OCI-LY7 (cell line): ENCODE data around the gene AGBL1.

Source experiments
- CTCF ChIP-seq: fragments of 200-600 bp; sonication (generic); conservative IDR thresholded peaks from 2 replicates; pipeline ENCODE4 v1.5.1; 2014; ENCODE audit warnings: mild to moderate bottlenecking, antibody characterized with exemption, low read length, moderate library complexity, mixed read lengths
- EZH2phosphoT487 ChIP-seq: fragments of 200-600 bp; sonication (generic); IDR thresholded peaks from 2 replicates; pipeline ENCODE4 v1.6.1; 2018; ENCODE audit warnings: low read depth, borderline replicate concordance, mild to moderate bottlenecking, mixed run types, antibody characterized with exemption, low read length, moderate library complexity, mixed read lengths

GRCh38 chr15:86609275-86609674 lies 529.6 kb downstream of the AGBL1 start:
- TF ChIP-seq CTCF (no peak), EZH2phosphoT487 (no peak)
